Measurements from ENCODE around the gene SIKE1. TPM values are rescaled to one million over a fixed set of nuclear protein-coding genes. Genes with fewer than 3 reads are reported as not detected.

Gene SIKE1
- total RNA-seq, 1 donor from 2014 or later = 94.1 TPM

DNA sequence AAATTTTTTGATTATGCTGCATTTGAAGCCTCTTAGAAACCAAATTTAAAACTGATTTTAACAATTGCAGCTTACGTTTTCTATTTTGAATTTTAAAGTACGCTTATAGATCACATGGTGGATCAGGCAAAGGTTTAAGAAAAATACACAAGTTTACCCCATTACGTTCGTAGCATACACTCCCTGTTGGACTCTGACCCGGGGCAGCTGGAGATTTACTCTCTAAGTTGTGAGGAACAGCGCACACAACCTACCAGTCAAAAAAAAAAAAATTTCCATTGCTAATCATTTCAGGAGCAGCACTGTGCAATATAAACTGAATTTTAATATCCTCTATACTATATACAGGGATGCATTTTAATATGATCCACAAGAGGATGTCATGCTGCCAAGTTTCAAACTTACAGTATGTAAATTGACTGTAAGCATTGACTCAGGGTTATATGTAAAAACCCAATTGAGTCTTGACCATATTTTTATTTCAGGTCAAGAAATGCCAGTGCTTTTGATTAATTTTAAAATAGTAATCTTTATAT, 43.1 kb downstream of the SIKE1 start:
- Mint-ChIP-seq H3K36me3 (peaks cover 43% of the 10 kb centered on the region), H3K4me3 (no peak overlapping the region), H3K9me3 (no peaks in the 10 kb centered on the region), H3K27ac (no peak overlapping the region), H3K27me3 (ENCODE audit: insufficient read depth, low read depth) (no peaks in the 10 kb centered on the region), H3K4me1 (no peaks in the 10 kb centered on the region)
- no peaks in the 10 kb centered on the region for H3K27me3 ChIP-seq
- H3K27ac ChIP-seq = no peak overlapping the region
- H4K20me1 ChIP-seq (ENCODE audit: low read depth) = peaks cover 48% of the 10 kb centered on the region
- no peak overlapping the region for H3K4me2 ChIP-seq
- H3K9ac ChIP-seq = no peak overlapping the region
- peaks cover 90% of the 10 kb centered on the region for H3K79me2 ChIP-seq (ENCODE audit: low read depth)
- H3K4me1 ChIP-seq = no peaks in the 10 kb centered on the region
- H3K4me3 ChIP-seq = no peak overlapping the region
- no peaks in the 10 kb centered on the region for H3F3A ChIP-seq (ENCODE audit: low read depth)
- H3K36me3 ChIP-seq = peaks cover 33% of the 10 kb centered on the region
- TF ChIP-seq EZH2 (IDR thresholded peaks at IDR 0.05) = no peak
- TF ChIP-seq, protein P1, sequence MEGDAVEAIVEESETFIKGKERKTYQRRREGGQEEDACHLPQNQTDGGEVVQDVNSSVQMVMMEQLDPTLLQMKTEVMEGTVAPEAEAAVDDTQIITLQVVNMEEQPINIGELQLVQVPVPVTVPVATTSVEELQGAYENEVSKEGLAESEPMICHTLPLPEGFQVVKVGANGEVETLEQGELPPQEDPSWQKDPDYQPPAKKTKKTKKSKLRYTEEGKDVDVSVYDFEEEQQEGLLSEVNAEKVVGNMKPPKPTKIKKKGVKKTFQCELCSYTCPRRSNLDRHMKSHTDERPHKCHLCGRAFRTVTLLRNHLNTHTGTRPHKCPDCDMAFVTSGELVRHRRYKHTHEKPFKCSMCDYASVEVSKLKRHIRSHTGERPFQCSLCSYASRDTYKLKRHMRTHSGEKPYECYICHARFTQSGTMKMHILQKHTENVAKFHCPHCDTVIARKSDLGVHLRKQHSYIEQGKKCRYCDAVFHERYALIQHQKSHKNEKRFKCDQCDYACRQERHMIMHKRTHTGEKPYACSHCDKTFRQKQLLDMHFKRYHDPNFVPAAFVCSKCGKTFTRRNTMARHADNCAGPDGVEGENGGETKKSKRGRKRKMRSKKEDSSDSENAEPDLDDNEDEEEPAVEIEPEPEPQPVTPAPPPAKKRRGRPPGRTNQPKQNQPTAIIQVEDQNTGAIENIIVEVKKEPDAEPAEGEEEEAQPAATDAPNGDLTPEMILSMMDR (IDR thresholded peaks at IDR 0.05) = no peak
- no peak for TF ChIP-seq EZH2phosphoT487 (IDR thresholded peaks at IDR 0.05)
- no peak for DNase-seq (ENCODE audit: low spot score)
- no peaks in the 10 kb centered on the region for H3K9me3 ChIP-seq (ENCODE audit: low read depth)
- no peak overlapping the region for H2AFZ ChIP-seq (replicated peaks)

DNA sequence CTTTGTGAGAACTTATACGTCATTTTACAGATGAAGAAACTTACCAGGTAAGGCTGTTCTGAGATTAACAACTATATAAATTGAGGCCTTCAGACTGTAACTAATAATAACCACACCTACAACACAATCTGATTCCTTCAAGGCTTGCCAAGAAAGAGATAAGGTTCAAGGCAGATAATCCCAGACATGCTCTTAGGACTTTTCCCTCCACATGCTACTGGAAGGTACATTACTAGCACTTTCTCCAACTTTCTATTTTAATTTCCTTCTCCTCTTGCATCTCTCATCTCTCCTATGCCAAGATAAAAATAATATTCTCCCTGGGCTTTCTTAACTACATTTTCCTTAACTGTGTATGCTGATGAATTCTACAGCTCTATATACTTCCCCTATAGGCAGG, 45.0 kb downstream of the SIKE1 start:
- Mint-ChIP-seq H3K36me3 (peaks cover 46% of the 10 kb centered on the region), H3K4me3 (no peak overlapping the region), H3K4me1 (no peaks in the 10 kb centered on the region), H3K27ac (no peak overlapping the region), H3K27me3 (ENCODE audit: insufficient read depth, low read depth) (no peaks in the 10 kb centered on the region), H3K9me3 (no peaks in the 10 kb centered on the region)
- H3K9me3 ChIP-seq (ENCODE audit: low read depth) = no peaks in the 10 kb centered on the region
- no peak overlapping the region for H3K27ac ChIP-seq
- H3K4me3 ChIP-seq = no peak overlapping the region
- TF ChIP-seq EZH2phosphoT487 (IDR thresholded peaks at IDR 0.05) (no peak), EZH2 (IDR thresholded peaks at IDR 0.05) (no peak)
- TF ChIP-seq, protein P1 (IDR thresholded peaks at IDR 0.05) = no peak
- no peaks in the 10 kb centered on the region for H3K4me1 ChIP-seq
- H3K27me3 ChIP-seq = no peaks in the 10 kb centered on the region
- DNase-seq (ENCODE audit: low spot score) = no peak
- peaks cover 4% of the 10 kb centered on the region for H3F3A ChIP-seq (ENCODE audit: low read depth)
- H3K9ac ChIP-seq = no peak overlapping the region
- peaks cover 90% of the 10 kb centered on the region for H3K79me2 ChIP-seq (ENCODE audit: low read depth)
- H3K4me2 ChIP-seq = no peak overlapping the region
- peaks cover 49% of the 10 kb centered on the region for H3K36me3 ChIP-seq
- H4K20me1 ChIP-seq (ENCODE audit: low read depth) = peaks cover 46% of the 10 kb centered on the region
- H2AFZ ChIP-seq (replicated peaks) = no peak overlapping the region

DNA sequence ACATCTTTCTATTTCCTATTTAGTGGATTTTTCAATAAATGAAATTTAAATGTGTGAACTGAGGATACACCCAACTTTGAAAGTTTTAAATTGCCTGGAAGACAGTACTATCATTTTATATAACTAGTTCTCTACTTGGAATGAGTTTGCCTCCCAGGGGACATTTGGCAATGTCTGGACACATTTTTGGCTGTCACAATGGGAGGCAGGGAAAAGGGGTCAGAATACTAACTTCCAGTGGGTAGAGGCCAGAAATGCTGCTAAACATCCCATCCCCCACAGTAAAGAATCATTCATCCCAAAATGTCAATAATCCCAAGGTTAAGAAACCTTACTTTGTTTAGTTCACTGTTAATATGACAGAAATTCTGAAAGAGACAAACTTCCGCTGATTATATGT, 50.7 kb downstream of the SIKE1 start:
- no peaks in the 10 kb centered on the region for H3K4me1 Mint-ChIP-seq
- H3K4me2 ChIP-seq = no peak overlapping the region
- no peak for DNase-seq (ENCODE audit: low spot score)
- no peak overlapping the region for H2AFZ ChIP-seq (replicated peaks)
- H3K27me3 ChIP-seq = no peaks in the 10 kb centered on the region
- H3K4me3 ChIP-seq = no peak overlapping the region
- peaks cover 71% of the 10 kb centered on the region for H3K79me2 ChIP-seq (ENCODE audit: low read depth)
- no peak overlapping the region for H3K9ac ChIP-seq
- H4K20me1 ChIP-seq (ENCODE audit: low read depth) = peaks cover 38% of the 10 kb centered on the region
- no peak overlapping the region for H3K27ac Mint-ChIP-seq
- no peaks in the 10 kb centered on the region for H3K9me3 Mint-ChIP-seq
- no peaks in the 10 kb centered on the region for H3K9me3 ChIP-seq (ENCODE audit: low read depth)
- no peak overlapping the region for H3K27ac ChIP-seq
- H3K4me3 Mint-ChIP-seq = no peak overlapping the region
- H3K36me3 Mint-ChIP-seq = peaks cover 46% of the 10 kb centered on the region
- no peaks in the 10 kb centered on the region for H3K27me3 Mint-ChIP-seq (ENCODE audit: insufficient read depth, low read depth)
- peaks cover 58% of the 10 kb centered on the region for H3K36me3 ChIP-seq
- H3K4me1 ChIP-seq = no peaks in the 10 kb centered on the region
- TF ChIP-seq EZH2 (IDR thresholded peaks at IDR 0.05) (no peak), EZH2phosphoT487 (IDR thresholded peaks at IDR 0.05) (no peak)
- TF ChIP-seq, protein P1 (IDR thresholded peaks at IDR 0.05) = no peak
- H3F3A ChIP-seq (ENCODE audit: low read depth) = peaks cover 4% of the 10 kb centered on the region

All from neural progenitor cell (in vitro differentiated cells).